ENCODE results near the gene ATRAID.

DNA sequence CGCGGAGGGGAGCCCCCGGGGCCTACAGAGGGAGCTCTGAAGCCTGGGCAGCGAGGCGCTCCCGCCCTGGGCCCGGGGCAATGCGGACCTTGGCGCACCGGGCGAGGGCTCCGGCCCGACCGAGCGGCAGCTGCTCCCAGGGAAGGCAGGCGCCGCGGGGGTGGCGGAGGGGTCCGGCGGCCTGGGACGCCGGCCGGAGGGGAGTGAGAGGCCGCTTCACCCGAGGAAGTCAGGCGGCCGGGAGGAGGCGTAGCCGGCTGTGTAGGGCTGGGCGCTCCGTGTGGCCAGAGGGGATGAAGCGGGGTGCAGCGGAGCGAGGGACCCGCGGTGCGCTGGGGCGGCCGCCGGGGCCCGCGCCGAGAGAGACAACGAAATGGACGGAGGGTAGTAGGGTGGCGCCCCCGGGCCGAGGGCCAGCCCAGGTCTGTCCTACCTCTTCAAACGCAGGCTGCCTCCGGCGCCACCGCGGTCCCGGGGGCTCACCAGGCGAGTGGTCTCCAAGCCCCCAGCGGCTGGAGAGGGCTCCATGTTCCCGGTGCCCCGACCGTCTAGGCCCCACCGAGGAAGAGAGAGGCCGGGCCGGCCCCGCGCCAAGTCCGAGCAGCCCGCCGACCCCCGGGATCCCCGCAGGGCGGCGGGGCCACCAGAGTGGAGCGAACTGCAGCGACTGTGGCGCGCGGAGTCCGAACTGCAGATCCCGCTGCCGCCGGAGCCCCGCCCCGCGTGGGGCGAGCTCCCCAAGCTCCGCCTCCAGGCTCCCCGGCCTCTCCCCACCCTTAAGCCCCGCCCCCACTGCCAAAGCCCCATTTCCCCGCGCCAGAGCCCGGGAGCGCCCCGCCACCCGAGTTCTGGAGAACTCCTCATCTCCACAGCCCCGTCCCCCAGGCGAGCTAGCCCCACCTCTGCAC is 50.8 kb downstream of the ATRAID start, which contains the start of gene SLC30A3:
- TF ChIP-seq, protein P1, sequence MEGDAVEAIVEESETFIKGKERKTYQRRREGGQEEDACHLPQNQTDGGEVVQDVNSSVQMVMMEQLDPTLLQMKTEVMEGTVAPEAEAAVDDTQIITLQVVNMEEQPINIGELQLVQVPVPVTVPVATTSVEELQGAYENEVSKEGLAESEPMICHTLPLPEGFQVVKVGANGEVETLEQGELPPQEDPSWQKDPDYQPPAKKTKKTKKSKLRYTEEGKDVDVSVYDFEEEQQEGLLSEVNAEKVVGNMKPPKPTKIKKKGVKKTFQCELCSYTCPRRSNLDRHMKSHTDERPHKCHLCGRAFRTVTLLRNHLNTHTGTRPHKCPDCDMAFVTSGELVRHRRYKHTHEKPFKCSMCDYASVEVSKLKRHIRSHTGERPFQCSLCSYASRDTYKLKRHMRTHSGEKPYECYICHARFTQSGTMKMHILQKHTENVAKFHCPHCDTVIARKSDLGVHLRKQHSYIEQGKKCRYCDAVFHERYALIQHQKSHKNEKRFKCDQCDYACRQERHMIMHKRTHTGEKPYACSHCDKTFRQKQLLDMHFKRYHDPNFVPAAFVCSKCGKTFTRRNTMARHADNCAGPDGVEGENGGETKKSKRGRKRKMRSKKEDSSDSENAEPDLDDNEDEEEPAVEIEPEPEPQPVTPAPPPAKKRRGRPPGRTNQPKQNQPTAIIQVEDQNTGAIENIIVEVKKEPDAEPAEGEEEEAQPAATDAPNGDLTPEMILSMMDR (IDR thresholded peaks at IDR 0.05): no peak
- TF ChIP-seq POLR2A (IDR thresholded peaks at IDR 0.05): no peak
